Muscle of back (tissue), 13 donors: Measurements from ENCODE around the gene OR6C68. TPM values are rescaled to one million over a fixed set of nuclear protein-coding genes. Genes with fewer than 3 reads are reported as not detected.
"Not testable (repeated sequence)": the region's sequence is repeated elsewhere in the genome, so short reads cannot be mapped to it uniquely, and the experiment has no call there.

Experiments used
- DNase-seq, 3 donors: peaks; one replicate each; pipeline versions ENCODE4 v3.0.0 to v3.0.0-alpha.2; 2013
- long read RNA-seq, 9 donors: transcript quantifications; one replicate each; lab custom pipeline, GENCODE V29; 2026
- polyA plus RNA-seq, 10 donors: library from polyadenylated mRNA; unstranded; fragments of 120-200 nt; gene quantifications; one replicate each; pipeline ENCODE4 v1.2.1, GENCODE V29; 2013; ENCODE audit not compliant: insufficient read length in 10 of 10

OR6C68 gene
- not detected for polyA plus RNA-seq
- long read RNA-seq, donor 1 = 0 reads
- long read RNA-seq, donor 2 = 0 reads
- long read RNA-seq, donor 3 = 0 reads
- long read RNA-seq, donor 4 = 0 reads
- long read RNA-seq, donor 5 = 0 reads
- long read RNA-seq, donor 6 = 0 reads
- long read RNA-seq, donor 7 = 0 reads
- long read RNA-seq, donor 8 = 0 reads
- long read RNA-seq, donor 9 = 0 reads

GRCh38 chr12:55492078-55492477 is at the start of gene OR6C68:
Gene OR6C68, plus strand, starts transcription at chr12:55492378. Its CDS starts 0 bp downstream, at chr12:55492378.
- DNase-seq = no peak

DNA sequence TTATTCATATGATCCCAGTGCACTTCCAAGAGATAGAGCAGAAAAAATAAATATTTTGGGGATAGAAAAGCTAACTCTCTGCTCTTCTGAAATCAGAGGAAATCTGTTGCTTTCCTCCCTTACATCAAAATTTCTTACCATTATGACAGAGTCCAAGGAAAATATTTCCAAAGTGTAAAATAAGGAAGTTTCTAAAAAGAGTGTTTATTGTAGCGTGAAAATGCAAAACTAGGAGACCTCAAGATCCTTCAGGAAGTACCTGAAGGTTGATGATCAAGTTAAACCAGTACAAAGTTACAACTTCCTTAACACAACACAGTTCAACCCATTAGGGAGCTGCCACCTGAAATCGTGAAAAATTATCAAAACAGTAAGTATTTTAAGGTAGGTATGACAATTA is 48.4 kb upstream of the OR6C68 start, which contains the start of gene OR6C2:
OR6C2 (plus strand) TSS at position 301 of the 400 bp plus-strand sequence. CDS start 8,138 bp downstream, outside the sequence.
- no peak for DNase-seq

GRCh38 chr12:55445357-55445756 is 46.8 kb upstream of the OR6C68 start:
- DNase-seq = no peak

DNA sequence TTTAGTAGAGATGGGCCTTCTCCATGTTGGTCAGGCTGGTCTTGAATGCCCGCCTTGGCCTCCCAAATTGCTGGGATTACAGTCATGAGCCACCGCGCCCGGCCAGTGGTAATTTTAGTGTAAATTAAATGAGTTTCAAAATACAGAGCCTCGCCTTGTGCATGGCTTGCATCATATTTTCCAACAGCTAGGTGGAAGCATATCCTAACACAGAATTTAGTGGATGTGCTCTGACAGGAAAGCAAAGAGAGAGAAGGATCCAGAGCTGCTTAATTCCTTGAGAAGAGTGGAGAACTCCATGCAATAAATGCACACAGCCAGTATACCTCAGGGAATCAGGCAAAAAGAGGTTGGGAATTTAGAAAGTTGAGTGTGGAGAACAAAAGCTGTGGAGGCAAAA is 45.9 kb upstream of the OR6C68 start:
- DNase-seq = no peak

DNA sequence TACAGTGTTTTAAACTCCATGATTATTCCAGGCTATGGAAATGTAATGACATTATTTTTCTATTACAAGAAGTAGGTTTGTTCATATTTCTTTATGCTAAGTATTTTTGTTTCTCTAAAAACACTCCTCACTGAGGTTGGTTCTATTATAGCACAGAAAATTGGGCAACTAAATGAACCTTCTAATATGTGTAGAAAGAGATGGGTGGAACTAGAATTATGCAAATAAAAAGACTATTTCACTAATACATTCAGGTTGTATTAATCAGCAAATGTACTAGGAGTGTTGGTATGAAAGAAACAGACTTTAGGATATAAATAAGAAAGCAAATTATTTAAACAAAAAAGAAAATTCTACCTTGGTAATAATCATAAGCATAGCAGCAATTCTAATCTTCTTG is 43.4 kb upstream of the OR6C68 start:
- DNase-seq = no peak

- not testable (repeated sequence) for DNase-seq
Observed at GRCh38 chr12:55464926-55465325, 27.3 kb upstream of the OR6C68 start.

- no peak for DNase-seq
Observed at GRCh38 chr12:55467836-55468235, 24.3 kb upstream of the OR6C68 start.

GRCh38 chr12:55469291-55469690 is 22.9 kb upstream of the OR6C68 start:
- DNase-seq = no peak

DNA sequence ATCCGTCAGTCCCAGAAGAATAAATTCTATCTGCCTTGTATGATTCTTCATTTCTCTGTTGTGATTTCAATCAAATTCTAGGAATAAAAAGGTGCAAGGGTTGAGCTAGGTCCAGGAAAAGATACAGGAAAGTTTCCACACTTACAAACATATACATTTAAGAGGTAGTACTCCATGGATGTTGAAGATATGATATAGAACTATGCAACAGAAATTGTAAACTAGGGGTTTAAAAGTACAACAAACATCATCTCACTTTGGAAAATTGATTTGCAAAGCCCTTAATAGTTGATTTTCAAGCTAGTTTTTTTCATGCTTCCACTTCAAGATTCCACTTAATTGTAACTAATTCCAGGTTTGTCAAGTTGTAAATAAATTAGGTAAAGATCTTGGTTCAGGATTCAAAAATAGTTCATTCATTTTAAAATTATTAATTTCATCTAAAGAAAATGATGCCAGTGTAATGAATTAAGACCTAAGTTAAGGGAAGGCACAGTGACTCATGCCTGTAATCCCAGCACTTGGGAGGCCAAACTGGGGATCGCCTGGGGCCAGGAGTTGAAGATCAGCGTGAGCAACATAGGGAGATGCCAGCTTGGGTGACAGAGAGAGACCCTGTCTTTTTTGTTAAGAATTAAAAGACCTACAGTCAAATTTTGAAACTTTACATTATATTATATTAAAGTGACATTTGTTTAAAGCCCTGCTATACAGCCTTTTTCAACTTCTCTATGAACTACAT is 21.9 kb upstream of the OR6C68 start, which contains the start of gene OR6C70:
OR6C70 (minus strand) TSS at position 51 of the 742 bp plus-strand sequence; CDS start at position 51, 0 bp downstream.
- DNase-seq = no peak

- DNase-seq = no peak
Observed at GRCh38 chr12:55472264-55472663, 19.9 kb upstream of the OR6C68 start.

GRCh38 chr12:55479136-55479535 is 13.0 kb upstream of the OR6C68 start:
- DNase-seq = not testable (repeated sequence)

GRCh38 chr12:55484284-55484683 is 7.9 kb upstream of the OR6C68 start:
- not testable (repeated sequence) for DNase-seq

- no peak for DNase-seq
Observed at GRCh38 chr12:55495490-55495889, 3.3 kb downstream of the OR6C68 start.

DNA sequence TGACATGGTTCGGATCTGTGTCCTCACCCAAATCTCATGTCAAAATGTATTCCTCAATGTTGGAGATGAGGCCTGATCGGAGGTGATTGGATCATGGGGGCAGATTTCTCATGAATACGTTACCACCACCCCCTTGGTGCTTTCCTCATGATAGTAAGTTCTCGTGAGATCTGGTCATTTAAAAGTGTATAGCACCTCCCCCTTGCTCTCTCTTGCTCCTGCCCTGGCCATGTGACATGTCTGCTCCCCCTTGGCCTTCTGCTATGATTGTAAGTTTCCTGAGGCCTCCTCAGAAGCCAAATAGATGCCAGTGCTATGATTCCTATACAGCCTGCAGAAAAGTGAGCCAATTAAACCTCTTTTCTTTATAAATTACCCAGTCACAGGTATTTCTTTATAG is 7.1 kb downstream of the OR6C68 start:
- DNase-seq = no peak

GRCh38 chr12:55499810-55500252 is 7.7 kb downstream of the OR6C68 start:
- DNase-seq = no peak

- DNase-seq = no peak
Observed at GRCh38 chr12:55501601-55502000, 9.4 kb downstream of the OR6C68 start.

DNA sequence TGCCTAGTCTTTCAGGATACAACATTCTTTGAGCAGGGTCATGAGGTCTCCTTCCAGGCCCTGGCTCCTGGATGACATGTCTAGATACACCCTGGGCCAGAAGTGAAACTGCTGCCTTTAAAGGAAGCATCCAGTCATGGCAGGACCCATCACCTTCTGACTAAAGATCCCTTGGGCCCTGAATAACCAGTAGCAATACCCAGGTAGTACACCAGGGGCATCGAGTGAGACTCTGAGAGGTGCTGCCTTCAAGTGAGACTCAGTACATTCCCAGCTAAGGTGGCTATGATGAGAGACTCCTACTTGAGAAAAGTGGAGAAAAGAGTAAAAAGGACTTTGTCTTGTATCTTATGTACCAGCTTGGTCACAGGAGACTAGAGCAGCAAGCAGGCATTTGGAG is 23.5 kb downstream of the OR6C68 start:
- no peak for DNase-seq

DNA sequence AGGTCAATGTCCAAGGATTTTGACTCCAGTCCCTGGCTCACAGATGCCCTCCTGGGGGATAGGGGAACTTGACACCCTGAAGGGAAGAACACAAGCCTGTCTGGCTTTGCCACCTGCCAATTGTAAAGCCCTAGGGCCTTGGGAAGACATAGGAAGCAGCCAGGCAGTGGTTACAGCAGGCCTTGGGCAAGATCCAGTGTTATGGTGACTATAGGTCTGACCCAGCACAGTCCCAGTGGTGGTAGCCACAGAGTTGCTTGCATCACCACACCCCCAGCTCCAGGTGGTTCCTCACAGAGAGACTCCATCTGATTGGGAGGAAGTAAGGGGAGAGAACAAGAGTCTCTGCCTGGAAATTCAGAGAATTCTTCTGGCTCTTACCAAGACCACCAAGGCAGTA is 24.2 kb downstream of the OR6C68 start:
- DNase-seq = no peak

Other genes with a start within 250 kb of the OR6C68 start
- not detected for gene OR6C74, start 247.8 kb upstream of the OR6C68 start, polyA plus RNA-seq
- under 1 TPM in 1 of 10 donors, not detected in 9; 0.18 TPM for gene OR6C6, start 195.8 kb upstream of the OR6C68 start, polyA plus RNA-seq
- not detected for gene OR6C1, start 178.0 kb upstream of the OR6C68 start, polyA plus RNA-seq
- not detected for gene OR6C3, start 161.6 kb upstream of the OR6C68 start, polyA plus RNA-seq
- gene OR6C75, start 129.4 kb upstream of the OR6C68 start, polyA plus RNA-seq = under 1 TPM in 1 of 10 donors, not detected in 9; 0.09 TPM
- not detected for gene OR6C65, start 91.8 kb upstream of the OR6C68 start, polyA plus RNA-seq
- not detected for gene OR6C76, start 66.1 kb upstream of the OR6C68 start, polyA plus RNA-seq
- gene OR6C2, start 48.3 kb upstream of the OR6C68 start, polyA plus RNA-seq = not detected
- not detected for gene OR6C70, start 22.2 kb upstream of the OR6C68 start, polyA plus RNA-seq
- gene OR6C4, start 57.2 kb downstream of the OR6C68 start, polyA plus RNA-seq = not detected
- not detected for gene OR2AP1, start 80.1 kb downstream of the OR6C68 start, polyA plus RNA-seq
- gene OR10P1, start 144.5 kb downstream of the OR6C68 start, polyA plus RNA-seq = not detected
- 100 to 1,000 TPM; 194 to 443 (median 371) TPM for gene ITGA7, start 215.5 kb downstream of the OR6C68 start, polyA plus RNA-seq
- 100 to 1,000 TPM in 4 of 10 donors, 10 to 100 TPM in 6; 80.9 to 115 (median 99.5) TPM for gene BLOC1S1, start 223.7 kb downstream of the OR6C68 start, polyA plus RNA-seq
- 10 to 100 TPM in 9 of 10 donors, 1 to 10 TPM in 1; 9.3 to 49.9 (median 19.5) TPM for gene RDH5, start 228.0 kb downstream of the OR6C68 start, polyA plus RNA-seq
- gene CD63, start 236.6 kb downstream of the OR6C68 start, polyA plus RNA-seq = 100 to 1,000 TPM; 694 to 894 (median 792) TPM